H9 (cell line): ENCODE measurements around the gene TMEM229B. TPM values are rescaled to one million over a fixed set of nuclear protein-coding genes. Genes with fewer than 3 reads are reported as not detected.

Experiments
- DNase-seq: peaks from one replicate; pipeline ENCODE4 v3.0.0-alpha.2; 2017
- H2AFZ ChIP-seq: one replicate; pipeline ENCODE4 v1.6.1; 2013; ENCODE audit warnings: mild to moderate bottlenecking, low read length, control low read depth, moderate library complexity
- H2AK5ac ChIP-seq: 2 replicates; pipeline ENCODE4 v1.6.1; 2013; ENCODE audit warnings: low read length, control low read depth, mixed read lengths; ENCODE audit not compliant: insufficient read length
- H2BK120ac ChIP-seq: one replicate; pipeline ENCODE4 v1.6.1; 2013; ENCODE audit warnings: low read depth, mild to moderate bottlenecking, low read length, control low read depth, inconsistent platforms; ENCODE audit not compliant: poor library complexity, severe bottlenecking
- H2BK12ac ChIP-seq: 2 replicates; pipeline ENCODE4 v1.6.1; 2013; ENCODE audit warnings: low read length, control low read depth, mixed read lengths, low read depth; ENCODE audit not compliant: insufficient read length
- H2BK15ac ChIP-seq: 2 replicates; pipeline ENCODE4 v1.6.1; 2013; ENCODE audit warnings: low read depth, low read length, control low read depth
- H2BK20ac ChIP-seq: one replicate; pipeline ENCODE4 v1.6.1; 2013; ENCODE audit warnings: low read depth, mild to moderate bottlenecking, low read length, control low read depth, inconsistent platforms; ENCODE audit not compliant: poor library complexity, severe bottlenecking
- H2BK5ac ChIP-seq: 2 replicates; pipeline ENCODE4 v1.6.1; 2013; ENCODE audit warnings: low read length, control low read depth, mixed read lengths; ENCODE audit not compliant: insufficient read length
- H3K14ac ChIP-seq: 2 replicates; pipeline ENCODE4 v1.6.1; 2013; ENCODE audit warnings: low read length, control low read depth; ENCODE audit not compliant: insufficient read depth
- H3K18ac ChIP-seq: 2 replicates; pipeline ENCODE4 v1.6.1; 2013; ENCODE audit warnings: low read depth, mild to moderate bottlenecking, mixed read lengths, low read length, control low read depth; ENCODE audit not compliant: insufficient read length
- H3K23ac ChIP-seq: 2 replicates; pipeline ENCODE4 v1.6.1; 2013; ENCODE audit warnings: low read length, control low read depth, mixed read lengths, low read depth; ENCODE audit not compliant: insufficient read length
- H3K23me2 ChIP-seq: 2 replicates; pipeline ENCODE4 v1.6.1; 2013; ENCODE audit warnings: low read depth, mild to moderate bottlenecking, mixed read lengths, low read length, control low read depth; ENCODE audit not compliant: insufficient read length, poor library complexity, severe bottlenecking
- H3K27ac ChIP-seq: 2 replicates; pipeline ENCODE4 v1.5.1; 2013; ENCODE audit warnings: low read length, control low read depth, mixed read lengths, low read depth; ENCODE audit not compliant: insufficient read length
- H3K27me3 ChIP-seq: 2 replicates; pipeline ENCODE4 v1.6.1; 2013; ENCODE audit warnings: low read length, control low read depth, inconsistent platforms; ENCODE audit not compliant: insufficient read depth
- H3K4ac ChIP-seq: 2 replicates; pipeline ENCODE4 v1.6.1; 2013; ENCODE audit warnings: low read depth, mild to moderate bottlenecking, control low read depth, inconsistent platforms, low read length, moderate library complexity
- H3K4me1 ChIP-seq: 2 replicates; pipeline ENCODE4 v1.6.1; 2013; ENCODE audit warnings: low read length, control low read depth, inconsistent platforms; ENCODE audit not compliant: insufficient read depth
- H3K4me2 ChIP-seq: 2 replicates; pipeline ENCODE4 v1.6.1; 2013; ENCODE audit warnings: low read length, control low read depth, mixed read lengths; ENCODE audit not compliant: insufficient read length, insufficient read depth
- H3K56ac ChIP-seq: 2 replicates; pipeline ENCODE4 v1.6.1; 2013; ENCODE audit warnings: low read depth, mild to moderate bottlenecking, mixed read lengths, low read length, control low read depth; ENCODE audit not compliant: insufficient read length
- H3K79me1 ChIP-seq: 2 replicates; pipeline ENCODE4 v1.6.1; 2013; ENCODE audit warnings: low read depth, mild to moderate bottlenecking, moderate library complexity, low read length, control low read depth, inconsistent platforms; ENCODE audit not compliant: insufficient read depth, poor library complexity, severe bottlenecking
- H3K79me2 ChIP-seq: 2 replicates; pipeline ENCODE4 v1.6.1; 2013; ENCODE audit warnings: low read length, control low read depth, inconsistent platforms; ENCODE audit not compliant: insufficient read depth
- H3K9ac ChIP-seq: 2 replicates; pipeline ENCODE4 v1.6.1; 2013; ENCODE audit warnings: low read length, control low read depth, mixed read lengths; ENCODE audit not compliant: insufficient read length; ENCODE audit errors: extremely low read depth
- H3K9me3 ChIP-seq: one replicate; pipeline ENCODE4 v1.6.1; 2013; ENCODE audit warnings: low read depth, low read length, inconsistent platforms; ENCODE audit not compliant: control insufficient read depth
- H3T11ph ChIP-seq: one replicate; pipeline ENCODE4 v1.6.1; 2013; ENCODE audit warnings: mild to moderate bottlenecking, low read length, control low read depth, inconsistent platforms
- H4K20me1 ChIP-seq: one replicate; pipeline ENCODE4 v1.6.1; 2013; ENCODE audit not compliant: control insufficient read depth, insufficient read length, insufficient read depth
- H4K5ac ChIP-seq: 2 replicates; pipeline ENCODE4 v1.6.1; 2013; ENCODE audit warnings: low read depth, mild to moderate bottlenecking, mixed read lengths, low read length, control low read depth; ENCODE audit not compliant: insufficient read length
- H4K8ac ChIP-seq: replicated peaks from 2 replicates; pipeline ENCODE4 v1.6.1; 2013; ENCODE audit warnings: low read length, control low read depth, mixed read lengths, low read depth; ENCODE audit not compliant: insufficient read length
- H4K91ac ChIP-seq: 2 replicates; pipeline ENCODE4 v1.6.1; 2013; ENCODE audit warnings: low read depth, mild to moderate bottlenecking, moderate library complexity, mixed read lengths, low read length, control low read depth; ENCODE audit not compliant: insufficient read length
- H3K27ac Mint-ChIP-seq, 3 experiments: 2 replicates in 2 of 3; 3 replicates in 1 of 3; pipeline ENCODE4 v1.8.0; 2020 to 2021; ENCODE audit warnings: mixed read lengths in 3 of 3, mild to moderate bottlenecking in 1 of 3, moderate library complexity in 1 of 3
- H3K27me3 Mint-ChIP-seq: 2 replicates; pipeline ENCODE4 v1.8.0; 2021; ENCODE audit warnings: low read depth, mild to moderate bottlenecking, moderate library complexity, mixed read lengths
- H3K36me3 Mint-ChIP-seq, 3 experiments: 2 replicates in 2 of 3; 3 replicates in 1 of 3; pipeline ENCODE4 v1.8.0; 2020 to 2021; ENCODE audit warnings: low read depth in 3 of 3, mixed read lengths in 3 of 3; ENCODE audit not compliant: insufficient read depth in 1 of 3
- H3K4me1 Mint-ChIP-seq, 2 experiments: 2 replicates each; pipeline ENCODE4 v1.8.0; 2020; ENCODE audit warnings: mixed read lengths in 2 of 2
- H3K4me3 Mint-ChIP-seq, 2 experiments: 2 replicates in 1 of 2; 3 replicates in 1 of 2; pipeline ENCODE4 v1.8.0; 2020 to 2021; ENCODE audit warnings: mild to moderate bottlenecking in 2 of 2, mixed read lengths in 2 of 2, moderate library complexity in 1 of 2
- H3K9me3 Mint-ChIP-seq, 2 experiments: 2 replicates in 1 of 2; 3 replicates in 1 of 2; pipeline ENCODE4 v1.8.0; 2020; ENCODE audit warnings: mild to moderate bottlenecking in 2 of 2, mixed read lengths in 2 of 2, moderate library complexity in 1 of 2
- WGBS: extraction: QIAGEN DNeasy Blood & Tissue Kit; methylation state at CpG from one replicate; pipeline ENCODE4 v1.1.7; 2013; ENCODE audit warnings: missing lambda C conversion rate, low lambda C conversion rate, mixed read lengths; ENCODE audit not compliant: insufficient read length; ENCODE audit errors: extremely low coverage; 5-methylcytosine and 5-hydroxymethylcytosine counted together
- total RNA-seq: library from RNA; stranded (reverse); gene quantifications from 2 replicates; pipeline ENCODE4 v1.2.1, GENCODE V29; 2021
- TF ChIP-seq, protein P1 (sequence below): fragments of 200-600 bp; sonication (generic); conservative IDR thresholded peaks from 3 replicates; pipeline ENCODE4 v1.8.0; 2021; ENCODE audit warnings: antibody characterized with exemption, mild to moderate bottlenecking

TMEM229B gene
- total RNA-seq, 1 experiment from 2014 or later, result 0.24 TPM

DNA sequence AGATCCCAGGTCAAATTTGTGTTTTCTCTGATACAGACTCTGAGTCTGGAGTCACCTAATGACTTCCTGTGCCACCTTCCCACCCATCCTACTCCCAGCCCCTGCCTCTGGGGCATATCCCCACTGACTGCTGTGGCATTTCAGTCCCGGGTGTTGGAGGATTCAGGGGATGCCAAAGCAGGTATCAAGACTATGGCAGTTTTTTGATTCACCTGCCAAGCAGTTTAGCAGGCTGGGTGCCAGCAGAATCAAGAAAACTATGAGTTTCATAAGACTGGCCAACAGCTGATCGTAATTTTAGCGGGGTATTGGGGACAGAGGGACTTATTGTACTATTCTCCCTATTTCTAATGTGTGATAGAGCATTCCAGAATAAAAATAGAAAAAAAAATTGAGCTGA is 49.2 kb upstream of the TMEM229B start:
- H2BK12ac ChIP-seq, result no peak overlapping the region
- H3K9ac ChIP-seq, result no peak overlapping the region
- no peak overlapping the region for H3K27ac ChIP-seq
- no peaks in the 10 kb centered on the region for H3K27me3 ChIP-seq
- no peak overlapping the region for H3K56ac ChIP-seq
- Mint-ChIP-seq H3K27me3 (no peaks in the 10 kb centered on the region), H3K4me3 (no peak overlapping the region), H3K36me3 (peaks cover 0 to under 1% (median 0%) of the 10 kb centered on the region in 3 experiments; a peak in 4 of 7 replicates), H3K27ac (no peak overlapping the region), H3K9me3 (no peaks in the 10 kb centered on the region; a peak in 1 of 5 replicates), H3K4me1 (peaks cover 45 to 54% of the 10 kb centered on the region in 2 experiments)
- H3K79me1 ChIP-seq, result no peaks in the 10 kb centered on the region
- no peak overlapping the region for H2BK20ac ChIP-seq
- H2AK5ac ChIP-seq, result no peak overlapping the region
- no peak overlapping the region for H2BK5ac ChIP-seq
- H2AFZ ChIP-seq, result no peak overlapping the region
- no peak overlapping the region for H2BK120ac ChIP-seq
- TF ChIP-seq, protein P1, sequence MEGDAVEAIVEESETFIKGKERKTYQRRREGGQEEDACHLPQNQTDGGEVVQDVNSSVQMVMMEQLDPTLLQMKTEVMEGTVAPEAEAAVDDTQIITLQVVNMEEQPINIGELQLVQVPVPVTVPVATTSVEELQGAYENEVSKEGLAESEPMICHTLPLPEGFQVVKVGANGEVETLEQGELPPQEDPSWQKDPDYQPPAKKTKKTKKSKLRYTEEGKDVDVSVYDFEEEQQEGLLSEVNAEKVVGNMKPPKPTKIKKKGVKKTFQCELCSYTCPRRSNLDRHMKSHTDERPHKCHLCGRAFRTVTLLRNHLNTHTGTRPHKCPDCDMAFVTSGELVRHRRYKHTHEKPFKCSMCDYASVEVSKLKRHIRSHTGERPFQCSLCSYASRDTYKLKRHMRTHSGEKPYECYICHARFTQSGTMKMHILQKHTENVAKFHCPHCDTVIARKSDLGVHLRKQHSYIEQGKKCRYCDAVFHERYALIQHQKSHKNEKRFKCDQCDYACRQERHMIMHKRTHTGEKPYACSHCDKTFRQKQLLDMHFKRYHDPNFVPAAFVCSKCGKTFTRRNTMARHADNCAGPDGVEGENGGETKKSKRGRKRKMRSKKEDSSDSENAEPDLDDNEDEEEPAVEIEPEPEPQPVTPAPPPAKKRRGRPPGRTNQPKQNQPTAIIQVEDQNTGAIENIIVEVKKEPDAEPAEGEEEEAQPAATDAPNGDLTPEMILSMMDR, result no peak
- H3K14ac ChIP-seq, result no peak overlapping the region
- H3K18ac ChIP-seq, result no peak overlapping the region
- H4K5ac ChIP-seq, result no peak overlapping the region
- H3K4me1 ChIP-seq, result peaks cover 6% of the 10 kb centered on the region; the same call in 1 of the 2 replicates
- no peak overlapping the region for H3T11ph ChIP-seq
- 0 out of 2 replicates have a peak, but pooled peaks cover 3% of the 10 kb centered on the region for H3K79me2 ChIP-seq
- no peak overlapping the region for H2BK15ac ChIP-seq
- H3K23me2 ChIP-seq, result peaks cover 4% of the 10 kb centered on the region
- no peak overlapping the region for H4K91ac ChIP-seq
- no peaks in the 10 kb centered on the region for H4K20me1 ChIP-seq
- no CpG with 5 or more reads among the region's 3 CpGs for WGBS
- H3K4ac ChIP-seq, result no peak overlapping the region
- DNase-seq, result no peak
- H3K23ac ChIP-seq, result no peak overlapping the region
- no peaks in the 10 kb centered on the region for H3K9me3 ChIP-seq
- no peak overlapping the region for H4K8ac ChIP-seq
- no peak overlapping the region for H3K4me2 ChIP-seq
